K562 (cell line): ENCODE data around the gene NR2F6. TPM values are rescaled to one million over a fixed set of nuclear protein-coding genes. Genes with fewer than 3 reads are reported as not detected.

ENCODE experiments used
- ELK1 ChIP-seq: sonication (generic); formaldehyde crosslinking; IDR thresholded peaks from 2 replicates; pipeline ENCODE4 v1.8.1; 2022; ENCODE audit warnings: missing genetic modification reagents
- EP400 ChIP-seq: fragments of 450-650 bp; IDR thresholded peaks from 2 replicates; pipeline ENCODE4 v1.6.1; 2017; ENCODE audit warnings: antibody characterized with exemption, mild to moderate bottlenecking, moderate library complexity
- EZH2 ChIP-seq: IDR thresholded peaks from 2 replicates; pipeline ENCODE4 v1.6.1; 2012; ENCODE audit warnings: low read depth, mild to moderate bottlenecking, inconsistent platforms, low read length, borderline replicate concordance
- POLR2A ChIP-seq: fragments of 450-650 bp; conservative IDR thresholded peaks from 2 replicates; pipeline ENCODE4 v1.6.1; 2016
- RAD51 ChIP-seq: fragments of 450-650 bp; IDR thresholded peaks from 2 replicates; pipeline ENCODE4 v1.7.1; 2016; ENCODE audit warnings: low read depth, mild to moderate bottlenecking, borderline replicate concordance
- RFX7 ChIP-seq: fragments of 250-450 bp; sonication (Bioruptor Pico); IDR thresholded peaks from 2 replicates; pipeline ENCODE4 v1.5.1; 2021; ENCODE audit warnings: mild to moderate bottlenecking
- SAFB2 ChIP-seq: fragments of 200-400 bp; formaldehyde crosslinking; IDR thresholded peaks from 2 replicates; pipeline ENCODE4 v1.6.1; 2018; ENCODE audit warnings: borderline replicate concordance, low read length, low read depth, moderate library complexity; ENCODE audit not compliant: severe bottlenecking
- TAF7 ChIP-seq: fragments of 450-650 bp; IDR thresholded peaks from 2 replicates; pipeline ENCODE4 v1.6.1; 2016; ENCODE audit warnings: missing genetic modification characterization, missing compliant biosample characterization
- TSHZ1 ChIP-seq: fragments of 250-450 bp; sonication (Bioruptor Pico); IDR thresholded peaks from 2 replicates; pipeline ENCODE4 v1.4.0; 2020; ENCODE audit warnings: mild to moderate bottlenecking, moderate library complexity
- UBTF ChIP-seq, 2 experiments: IDR thresholded peaks; 2 replicates each; pipeline ENCODE4 v1.6.1; 2012; ENCODE audit warnings: improper control_type of control experiment in 2 of 2, low read depth in 2 of 2, low read length in 2 of 2, borderline replicate concordance in 1 of 2
- ZBTB33 ChIP-seq: sonication (generic); formaldehyde crosslinking; IDR thresholded peaks from 2 replicates; pipeline ENCODE4 v1.8.1; 2023; ENCODE audit warnings: mild to moderate bottlenecking, missing genetic modification reagents
- ZNF384 ChIP-seq: IDR thresholded peaks from 2 replicates; pipeline ENCODE4 v1.6.1; 2012; ENCODE audit warnings: low read depth, low read length, improper control_type of control experiment
- ZNF589 ChIP-seq: fragments of 200-800 bp; sonication (Bioruptor generic); IDR thresholded peaks from 2 replicates; pipeline ENCODE4 v1.6.1; 2016; ENCODE audit warnings: low read depth, missing genetic modification characterization, missing compliant biosample characterization
- ZNF655 ChIP-seq: fragments of 250-450 bp; sonication (Bioruptor Pico); IDR thresholded peaks from 2 replicates; pipeline ENCODE4 v1.5.0; 2021
- polyA plus RNA-seq, 8 experiments: library from polyadenylated mRNA; depleted of rRNA in 4 of 8; stranded (reverse) in 5 of 8; unstranded in 3 of 8; fragments of >200 nt; fragmentation: Nextera tagmentation in 2 of 8; fragmentation: Illumina TruSeq in 1 of 8; extraction: Ambion mirVana in 2 of 8; extraction: Trizol in 1 of 8; gene quantifications; 2 replicates each; pipeline versions ENCODE4 v1.2.1 to v1.2.3, GENCODE V29; 2011 to 2014; ENCODE audit warnings: inconsistent platforms in 1 of 8, missing spikeins in 1 of 8
- total RNA-seq, 7 experiments: library from RNA; depleted of rRNA in 6 of 7; stranded (reverse); fragments of >200 nt in 6 of 7; fragmentation: Illumina TruSeq in 2 of 7; extraction: Trizol in 2 of 7; gene quantifications; 2 replicates each; pipeline versions ENCODE4 v1.2.1 to v1.2.3, GENCODE V29; 2011 to 2021; ENCODE audit warnings: low replicate concordance in 1 of 7

Gene NR2F6
- total and polyA plus RNA-seq, 9 of the 15 experiments (the other 6 are each of a cell fraction or from before 2014, with no cell fraction given): 0.76 to 97.5 (median 18.8) TPM

GRCh38 chr19:17266975-17267788 lies 21.5 kb upstream of the NR2F6 start, which contains the start of gene BABAM1 (continued):
- TF ChIP-seq RAD51 (no peak), EZH2 (peak; percentile 89; the same call in 1 of the 2 replicates), POLR2A (peak; percentile 92), ZNF589 (CRISPR knock-in tag) (peak; percentile 100), EP400 (peak; percentile 45), TSHZ1 (no peak), SAFB2 (no peak), ZBTB33 (no peak), ZNF384 (no peak), ELK1 (CRISPR knock-in tag) (no peak), RFX7 (no peak), TAF7 (tag) (peak; percentile 80), ZNF655 (CRISPR knock-in tag) (no peak), UBTF (IDR thresholded peaks at IDR 0.05; ENCODE audit: borderline replicate concordance in 1 of 2, low read depth in 2 of 2, low read length in 2 of 2) (no peak)
